ENCODE data around the gene ASAP3. TPM values are rescaled to one million over a fixed set of nuclear protein-coding genes. Genes with fewer than 3 reads are reported as not detected.

Gene ASAP3
- total and polyA plus RNA-seq, 2 experiments from 2014 or later, result 28.0 to 98.2 TPM

- TF ChIP-seq REST (IDR thresholded peaks at IDR 0.05; ENCODE audit: unreplicated experiment) (no peak), CTCF (conservative IDR thresholded peaks at IDR 0.05; ENCODE audit: low read depth in 2 of 2) (no peak), CREB1 (CRISPR knock-in tag; IDR thresholded peaks at IDR 0.05; ENCODE audit: low read depth) (no peak), NANOG (IDR thresholded peaks at IDR 0.05; ENCODE audit: borderline replicate concordance) (no peak), ZNF114 (CRISPR knock-in tag; IDR thresholded peaks at IDR 0.05) (no peak), JUNB (IDR thresholded peaks at IDR 0.05; ENCODE audit: unreplicated experiment) (no peak), STAT1 (IDR thresholded peaks at IDR 0.05; ENCODE audit: unreplicated experiment) (no peak), ETS1 (IDR thresholded peaks at IDR 0.05) (no peak)
These were observed 13.5 kb downstream of the ASAP3 start (continued) for GRCh38 chr1:23470282-23471070.

GRCh38 chr1:23469372-23469982 lies 14.5 kb downstream of the ASAP3 start:
- H3K79me2 ChIP-seq (replicated peaks; ENCODE audit: insufficient read depth), result peaks cover 52% of the 10 kb centered on the region
- ATAC-seq, result no peak
- TF ChIP-seq ZNF331 (CRISPR knock-in tag; IDR thresholded peaks at IDR 0.05; ENCODE audit: low read depth) (no peak), ETS1 (IDR thresholded peaks at IDR 0.05) (no peak), STAT1 (IDR thresholded peaks at IDR 0.05; ENCODE audit: unreplicated experiment) (no peak), EZH2 (IDR thresholded peaks at IDR 0.05; ENCODE audit: low read depth, unreplicated experiment) (no peak), REST (IDR thresholded peaks at IDR 0.05; ENCODE audit: unreplicated experiment) (no peak), ZNF114 (CRISPR knock-in tag; IDR thresholded peaks at IDR 0.05) (no peak), NANOG (IDR thresholded peaks at IDR 0.05; ENCODE audit: borderline replicate concordance) (no peak), CTCF (conservative IDR thresholded peaks at IDR 0.05; ENCODE audit: low read depth in 2 of 2) (no peak), EZH2phosphoT487 (IDR thresholded peaks at IDR 0.05; ENCODE audit: unreplicated experiment) (no peak)

More at GRCh38 chr1:23469372-23469982, 14.5 kb downstream of the ASAP3 start:
- Histone ChIP-seq H3K4me3 (no peak overlapping the region), H3K4me2 (no peak overlapping the region), H3K9me2 (ENCODE audit: insufficient read depth) (no peaks in the 10 kb centered on the region), H3K27me3 (ENCODE audit: insufficient read depth) (no peaks in the 10 kb centered on the region), H2AFZ (no peak overlapping the region), H3K4me1 (ENCODE audit: insufficient read depth) (no peaks in the 10 kb centered on the region), H3K36me3 (ENCODE audit: insufficient read depth) (no peaks in the 10 kb centered on the region), H3K27ac (ENCODE audit: low read depth) (no peak overlapping the region), H3F3A (replicated peaks; ENCODE audit: low read depth) (no peaks in the 10 kb centered on the region), H4K20me1 (replicated peaks; ENCODE audit: insufficient read depth) (peaks cover 70% of the 10 kb centered on the region)
- Mint-ChIP-seq H3K4me3 (no peak overlapping the region), H3K36me3 (ENCODE audit: low read depth) (no peaks in the 10 kb centered on the region), H3K27me3 (ENCODE audit: insufficient read depth, low read depth, poor library complexity) (peaks cover 4% of the 10 kb centered on the region), H3K4me1 (peaks cover 4% of the 10 kb centered on the region; the same call in 2 of the 3 replicates), H3K27ac (no peak overlapping the region), H3K9me3 (no peaks in the 10 kb centered on the region)
- no peak for DNase-seq (ENCODE audit: low spot score)
